GM19043 (cell line): ENCODE measurements around the gene IL9.

Experiments
- ATAC-seq: cut with Tn5 transposase; IDR thresholded peaks from one replicate; pipeline ENCODE4 v1.9.1; 2021; ENCODE audit warnings: low read depth; ENCODE audit not compliant: unreplicated experiment

The IL9 gene

DNA sequence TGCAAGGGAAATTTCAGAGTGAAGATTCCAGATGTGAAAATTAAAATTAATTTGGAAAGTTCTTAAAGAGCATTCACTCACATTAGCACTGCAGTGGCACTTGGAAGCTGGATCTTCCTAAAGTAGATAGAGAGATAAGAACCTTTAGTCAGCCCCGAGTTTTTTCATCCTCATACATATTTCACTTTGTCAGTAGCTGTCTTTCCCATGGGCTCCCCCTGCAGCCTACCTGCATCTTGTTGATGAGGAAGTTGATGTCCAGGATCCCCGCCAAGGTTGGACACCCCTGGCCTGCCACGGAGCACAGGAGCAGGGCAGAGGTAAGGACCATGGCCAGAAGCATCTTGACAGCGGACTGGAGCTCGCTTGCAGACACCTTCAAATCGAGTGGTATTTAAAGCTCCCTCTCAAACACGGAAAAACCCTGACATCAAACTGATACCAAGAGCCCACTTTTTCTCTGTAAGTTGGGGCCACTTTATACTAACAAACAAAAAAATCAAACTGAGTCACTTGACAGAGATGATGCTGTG lies at the start of gene IL9:
Gene IL9 (minus strand): TSS at position 368 of the 533 bp plus-strand sequence. CDS start 25 bp downstream, at position 343.
- no peak for ATAC-seq

DNA sequence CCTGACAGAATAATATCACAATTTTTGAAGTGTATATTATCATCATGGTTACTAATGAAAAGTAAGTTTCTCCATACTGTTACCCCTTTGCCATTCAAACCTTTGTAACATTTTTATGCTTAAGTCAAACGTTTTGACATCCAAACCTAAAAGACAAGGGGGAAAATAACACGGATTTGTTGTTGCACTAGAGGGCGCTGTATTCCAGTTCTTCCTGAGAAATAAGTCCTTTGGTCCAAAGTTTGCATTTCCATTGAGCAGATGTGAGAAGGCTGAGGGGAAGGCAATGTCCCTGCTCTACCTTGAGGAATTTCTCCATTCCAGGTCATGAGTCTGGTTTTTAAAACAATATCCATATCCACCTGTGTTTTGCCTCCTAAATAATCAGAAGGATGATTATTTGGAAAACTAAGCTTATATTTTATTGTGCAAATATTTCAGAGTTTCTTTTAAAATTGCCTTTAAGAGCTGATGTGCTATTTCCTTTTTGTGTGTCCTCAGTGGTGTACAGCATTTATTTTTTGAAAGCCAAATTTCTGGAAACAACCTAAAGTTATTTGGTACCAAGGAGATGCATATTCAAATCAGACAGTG lies 49.4 kb upstream of the IL9 start:
- no peak for ATAC-seq

- no peak for ATAC-seq
These were observed 48.9 kb upstream of the IL9 start for GRCh38 chr5:135944564-135944963.

DNA sequence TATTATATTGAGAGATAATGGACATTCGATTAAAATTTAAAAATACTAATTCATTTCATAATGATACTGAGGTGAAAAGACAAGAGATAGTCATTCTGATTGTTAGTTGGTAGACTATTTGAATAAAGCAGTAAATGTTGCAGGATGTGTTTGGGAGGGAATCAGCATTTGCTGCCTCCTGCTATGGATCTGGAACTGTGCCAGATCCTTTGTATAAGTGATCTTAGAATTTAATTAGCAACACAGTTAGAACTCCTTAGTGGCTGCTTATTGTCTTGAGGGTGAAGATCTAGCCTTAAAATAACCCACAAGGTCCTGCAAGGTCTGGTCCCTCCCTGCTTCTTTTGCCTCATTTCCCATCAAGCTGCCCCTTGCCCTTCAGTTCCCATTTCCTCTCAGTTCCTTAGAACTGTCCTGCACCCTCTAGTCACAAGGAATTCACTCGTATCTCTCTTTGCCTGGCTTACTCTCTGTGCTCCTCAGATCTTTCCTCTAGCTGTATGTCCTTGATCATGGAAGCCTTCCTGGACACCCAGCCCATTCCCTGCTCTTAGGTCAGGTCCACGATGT lies 46.6 kb upstream of the IL9 start:
- no peak for ATAC-seq

DNA sequence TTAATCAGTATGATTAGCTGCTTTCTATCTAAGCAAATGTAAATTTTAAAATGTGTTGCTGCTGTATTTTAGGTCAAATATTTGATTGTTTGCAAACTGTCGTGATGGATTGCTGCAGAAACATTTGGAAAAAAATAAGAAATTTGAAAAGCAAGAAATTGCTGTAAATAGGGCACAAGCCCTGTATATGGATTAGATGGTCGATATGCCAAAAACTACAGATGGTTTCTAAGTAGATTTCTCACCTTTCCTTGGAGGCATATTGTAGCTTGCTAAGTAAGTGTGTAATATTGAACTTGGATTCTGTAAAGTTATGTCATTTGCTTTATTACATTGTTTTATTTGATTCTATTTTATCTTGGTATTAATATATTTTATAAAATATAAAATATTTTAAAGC lies 46.1 kb upstream of the IL9 start:
- no peak for ATAC-seq

DNA sequence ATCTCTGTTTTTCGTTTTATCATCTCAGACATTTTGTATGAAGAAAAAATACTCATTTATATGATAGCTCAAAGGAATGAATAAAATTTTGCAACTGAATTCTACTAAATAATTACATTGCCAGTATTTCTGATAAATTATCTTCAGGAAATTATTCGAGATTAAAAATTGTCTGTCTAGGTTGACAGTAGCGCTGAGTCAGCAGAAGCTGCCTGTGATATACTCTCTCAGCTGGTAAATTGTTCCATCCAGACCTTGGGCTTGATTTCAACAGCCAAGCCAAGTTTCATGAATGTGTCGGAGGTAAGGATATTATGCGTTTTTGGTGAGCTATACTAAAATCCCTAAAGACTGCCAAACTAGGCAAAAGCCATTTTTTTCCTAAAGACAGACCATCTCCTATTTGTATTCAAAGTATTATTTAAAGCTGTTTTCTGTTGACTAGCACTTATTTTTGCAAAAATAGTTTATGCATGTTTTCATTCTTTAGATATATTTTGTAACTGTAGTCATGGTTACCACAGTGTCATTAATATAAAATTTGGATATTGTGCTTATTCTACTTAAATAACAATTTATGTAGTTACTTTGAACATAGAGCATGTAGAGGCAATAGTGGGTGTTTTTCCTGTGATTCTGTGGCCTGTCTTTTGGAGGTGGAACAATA lies 41.7 kb upstream of the IL9 start:
- no peak for ATAC-seq

GRCh38 chr5:135934939-135935338 lies 39.3 kb upstream of the IL9 start:
- no peak for ATAC-seq

DNA sequence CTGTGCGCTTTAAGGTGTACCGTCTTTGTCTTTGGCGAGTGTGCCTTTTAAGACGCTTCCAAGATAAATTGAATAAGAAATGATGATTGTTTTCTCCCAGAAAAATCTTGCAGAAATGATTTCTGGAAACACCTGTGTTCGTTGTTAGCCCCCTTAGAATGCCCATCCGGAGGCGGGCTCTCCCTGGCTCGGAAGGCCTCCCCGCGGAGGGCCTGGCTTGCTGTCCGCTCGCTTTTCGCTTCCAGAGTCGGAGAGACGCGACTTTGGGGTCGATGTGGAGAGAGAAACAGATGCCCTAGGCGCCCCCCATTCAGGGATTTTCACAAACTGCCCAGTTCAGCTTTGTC lies 35.3 kb upstream of the IL9 start:
- ATAC-seq: no peak

- ATAC-seq: no peak
These were observed 34.6 kb upstream of the IL9 start for GRCh38 chr5:135930029-135930948.

- ATAC-seq: no peak
These were observed 25.7 kb upstream of the IL9 start for GRCh38 chr5:135921388-135921787.

DNA sequence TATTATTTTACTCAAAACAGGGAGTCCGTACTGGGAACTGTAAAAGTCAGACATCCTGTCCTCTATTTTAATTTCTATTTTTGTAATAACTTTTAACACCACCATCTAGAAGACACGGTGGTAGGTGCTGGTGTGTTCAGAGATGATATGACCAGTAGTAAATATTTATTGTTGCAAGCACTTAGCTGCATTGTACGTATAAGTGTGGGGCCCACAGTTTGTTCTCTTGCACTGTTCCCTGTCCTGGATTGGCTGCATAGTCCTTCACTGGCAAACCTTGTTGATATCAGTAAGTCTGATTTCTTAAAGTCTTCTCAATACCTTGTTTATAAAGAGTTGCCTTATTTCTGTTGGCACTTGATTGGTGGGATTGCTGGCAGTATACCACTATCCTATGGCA lies 24.6 kb upstream of the IL9 start:
- no peak for ATAC-seq

GRCh38 chr5:135916638-135917263 lies 21.1 kb upstream of the IL9 start:
- ATAC-seq: no peak

DNA sequence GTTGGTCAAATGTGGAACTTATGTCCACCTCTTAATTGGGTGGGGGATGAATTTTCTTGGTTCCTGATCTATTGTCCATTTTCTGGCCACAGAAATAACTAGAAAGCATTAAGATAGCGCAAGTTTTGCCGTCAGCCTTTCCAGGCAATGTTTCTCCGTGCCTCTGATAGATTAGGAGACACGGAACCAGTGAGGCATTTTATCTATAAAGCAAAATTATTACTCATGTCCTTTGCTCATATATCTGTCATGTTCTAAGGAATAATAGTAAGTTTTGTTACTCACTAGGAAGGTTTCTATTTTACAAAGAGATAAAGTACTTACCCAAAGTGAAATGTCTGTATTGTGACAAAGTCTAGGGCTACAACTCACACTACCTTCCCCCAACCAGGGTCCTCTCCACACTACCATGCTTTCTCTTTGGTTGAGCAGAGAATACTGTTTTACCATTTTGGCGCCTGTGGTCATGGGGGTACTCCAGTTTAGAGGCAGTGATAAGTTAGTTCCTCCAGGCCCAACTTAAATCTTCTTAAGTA lies 19.9 kb upstream of the IL9 start:
- no peak for ATAC-seq

- no peak for ATAC-seq
These were observed 18.3 kb upstream of the IL9 start for GRCh38 chr5:135913713-135914626.

GRCh38 chr5:135905144-135905543 lies 9.5 kb upstream of the IL9 start:
- ATAC-seq: no peak

GRCh38 chr5:135901633-135902032 lies 6.0 kb upstream of the IL9 start:
- ATAC-seq: no peak

GRCh38 chr5:135900276-135900675 lies 4.6 kb upstream of the IL9 start:
- ATAC-seq: no peak

- ATAC-seq: no peak
These were observed 3.0 kb upstream of the IL9 start for GRCh38 chr5:135898651-135899050.

DNA sequence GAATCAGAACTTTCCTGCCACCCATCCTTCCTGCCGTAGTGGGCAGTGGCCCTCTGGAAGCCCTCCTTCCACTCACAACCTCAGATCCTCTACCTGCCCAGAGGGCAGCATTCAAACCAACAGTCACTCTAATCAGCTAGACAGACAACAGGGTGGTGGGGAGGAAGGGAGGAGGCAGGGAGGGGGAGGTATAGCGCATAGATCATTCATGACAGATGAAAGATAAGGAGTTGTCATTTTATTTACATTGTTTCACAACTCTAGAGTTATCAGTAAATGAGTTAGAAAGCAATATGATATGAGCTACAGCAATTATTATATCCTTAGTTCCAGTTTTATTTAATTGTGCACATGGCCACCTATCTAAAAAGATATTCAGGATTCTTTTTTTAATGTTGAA lies 852 bp downstream of the IL9 start:
- ATAC-seq: no peak
